Kidney (tissue), 14 donors: ENCODE measurements around the gene LRRC45. TPM values are rescaled to one million over a fixed set of nuclear protein-coding genes. Genes with fewer than 3 reads are reported as not detected.

Source experiments
- DNase-seq, 5 donors: peaks; one replicate each; pipeline ENCODE4 v3.0.0-alpha.2; 2013 to 2020
- FAIRE-seq: peaks from 2 replicates; lab custom pipeline; 2012; peaks lifted over from hg19 to GRCh38; lab: Jason Lieb, UNC
- H3K27ac ChIP-seq, 2 donors: one replicate each; pipeline ENCODE4 v1.7.0; 2013; ENCODE audit warnings: low read depth in 2 of 2, low read length in 2 of 2, inconsistent platforms in 1 of 2
- H3K27me3 ChIP-seq: one replicate; pipeline ENCODE4 v1.7.1; 2013; ENCODE audit warnings: low read length, inconsistent platforms; ENCODE audit not compliant: control insufficient read depth, insufficient read depth
- H3K36me3 ChIP-seq, 3 donors: one replicate each; pipeline versions ENCODE4 v1.7.0 to v1.7.1; 2013; ENCODE audit warnings: low read length in 3 of 3, control low read depth in 1 of 3, inconsistent platforms in 1 of 3; ENCODE audit not compliant: insufficient read depth in 3 of 3, control insufficient read depth in 2 of 3
- H3K4me1 ChIP-seq, 3 donors: one replicate each; pipeline versions ENCODE4 v1.7.0 to v1.7.1; 2013; ENCODE audit warnings: low read length in 3 of 3, inconsistent platforms in 1 of 3, low read depth in 1 of 3; ENCODE audit not compliant: control insufficient read depth in 2 of 3, insufficient read depth in 2 of 3
- H3K4me3 ChIP-seq, 3 donors: one replicate each; pipeline versions ENCODE4 v1.7.0 to v1.8.1; 2013; ENCODE audit warnings: low read length in 3 of 3, control low read depth in 1 of 3, inconsistent platforms in 1 of 3
- H3K9ac ChIP-seq, 3 donors: one replicate each; pipeline versions ENCODE4 v1.7.0 to v1.7.1; 2013; ENCODE audit warnings: low read length in 3 of 3, control low read depth in 1 of 3, inconsistent platforms in 1 of 3
- H3K9me3 ChIP-seq, 3 donors: one replicate each; pipeline versions ENCODE4 v1.7.0 to v1.7.1; 2013; ENCODE audit warnings: low read length in 3 of 3, control low read depth in 1 of 3, inconsistent platforms in 1 of 3; ENCODE audit not compliant: control insufficient read depth in 2 of 3, insufficient read depth in 1 of 3
- intact Hi-C: fragments of 100-400 bp; cut with DNase I; formaldehyde crosslinking; loops from one replicate; pipeline ENCODE4 v1.11.1; 2022
- polyA plus RNA-seq: library from polyadenylated mRNA; stranded (reverse); fragments of 350-450 nt; fragmentation: Illumina TruSeq; extraction: RNeasy Lipid Tissue Mini Kit (QIAGEN cat#74804); gene quantifications from one replicate; pipeline ENCODE4 v1.2.3, GENCODE V29; 2014; ENCODE audit warnings: low read depth, low replicate concordance; ENCODE audit not compliant: insufficient read depth
- total RNA-seq: library from RNA; stranded (reverse); fragmentation: NEBNext Ultra II Directional; extraction: Animal tissue kit (Norgen Biotek cat#: 25700); gene quantifications from one replicate; pipeline ENCODE4 v1.2.1, GENCODE V29; 2021
- TF ChIP-seq, protein P1 (sequence below): IDR thresholded peaks from 3 replicates; pipeline ENCODE4 v1.5.1; 2012; ENCODE audit warnings: mild to moderate bottlenecking, moderate library complexity, borderline replicate concordance; ENCODE audit not compliant: insufficient read depth; ENCODE audit errors: extremely low read depth
- donor health status: control.
- donor health status: control.
- donor health status: control.
- donor health status: control.
- donor health status: control.
- donor health status: DM: yes; HTN: yes; CAD: no.
- donor health status: Normal renal cell carcinoma (clear cell type).

LRRC45 gene
- total and polyA plus RNA-seq, 2 donors from 2014 or later, result 9.9 TPM

GRCh38 chr17:82008258-82008940 is 14.7 kb upstream of the LRRC45 start:
- Histone ChIP-seq H3K4me3 (no peak overlapping the region), H3K36me3 (no peaks in the 10 kb centered on the region), H3K9me3 (no peaks in the 10 kb centered on the region), H3K27ac (no peak overlapping the region), H3K9ac (no peak overlapping the region), H3K27me3 (no peaks in the 10 kb centered on the region), H3K4me1 (peaks cover 0 to 1% (median 0%) of the 10 kb centered on the region in 3 donors)
- no peak for DNase-seq
- no peak for FAIRE-seq
- TF ChIP-seq, protein P1, sequence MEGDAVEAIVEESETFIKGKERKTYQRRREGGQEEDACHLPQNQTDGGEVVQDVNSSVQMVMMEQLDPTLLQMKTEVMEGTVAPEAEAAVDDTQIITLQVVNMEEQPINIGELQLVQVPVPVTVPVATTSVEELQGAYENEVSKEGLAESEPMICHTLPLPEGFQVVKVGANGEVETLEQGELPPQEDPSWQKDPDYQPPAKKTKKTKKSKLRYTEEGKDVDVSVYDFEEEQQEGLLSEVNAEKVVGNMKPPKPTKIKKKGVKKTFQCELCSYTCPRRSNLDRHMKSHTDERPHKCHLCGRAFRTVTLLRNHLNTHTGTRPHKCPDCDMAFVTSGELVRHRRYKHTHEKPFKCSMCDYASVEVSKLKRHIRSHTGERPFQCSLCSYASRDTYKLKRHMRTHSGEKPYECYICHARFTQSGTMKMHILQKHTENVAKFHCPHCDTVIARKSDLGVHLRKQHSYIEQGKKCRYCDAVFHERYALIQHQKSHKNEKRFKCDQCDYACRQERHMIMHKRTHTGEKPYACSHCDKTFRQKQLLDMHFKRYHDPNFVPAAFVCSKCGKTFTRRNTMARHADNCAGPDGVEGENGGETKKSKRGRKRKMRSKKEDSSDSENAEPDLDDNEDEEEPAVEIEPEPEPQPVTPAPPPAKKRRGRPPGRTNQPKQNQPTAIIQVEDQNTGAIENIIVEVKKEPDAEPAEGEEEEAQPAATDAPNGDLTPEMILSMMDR, result no peak
- intact Hi-C loops, result no loop called here

- intact Hi-C loops, result no loop called here
- no peak for DNase-seq
- Histone ChIP-seq H3K9ac (no peak overlapping the region), H3K4me3 (no peak overlapping the region), H3K4me1 (no peaks in the 10 kb centered on the region), H3K27ac (no peak overlapping the region), H3K36me3 (no peaks in the 10 kb centered on the region), H3K27me3 (no peaks in the 10 kb centered on the region), H3K9me3 (no peaks in the 10 kb centered on the region)
- TF ChIP-seq, protein P1, result no peak
- no peak for FAIRE-seq
These were observed 14.1 kb upstream of the LRRC45 start for GRCh38 chr17:82008941-82009405.

GRCh38 chr17:82009413-82009812 is 13.7 kb upstream of the LRRC45 start:
- Histone ChIP-seq H3K4me1 (no peaks in the 10 kb centered on the region), H3K27me3 (no peaks in the 10 kb centered on the region), H3K36me3 (no peaks in the 10 kb centered on the region), H3K4me3 (no peak overlapping the region), H3K9me3 (no peaks in the 10 kb centered on the region), H3K27ac (no peak overlapping the region), H3K9ac (no peak overlapping the region)
- intact Hi-C loops, result no loop called here
- FAIRE-seq, result no peak
- TF ChIP-seq, protein P1, result no peak
- no peak for DNase-seq
